ENCODE results near the gene MRM2. TPM values are rescaled to one million over a fixed set of nuclear protein-coding genes. Genes with fewer than 3 reads are reported as not detected.

Gene MRM2
- total RNA-seq, 6 donors from 2014 or later = 9.4 to 27.0 (median 23.0) TPM

GRCh38 chr7:2202361-2202761 is 39.6 kb downstream of the MRM2 start:
- Histone ChIP-seq H3K27ac (no peak overlapping the region), H3K4me1 (peaks cover 0 to 9% (median 3%) of the 10 kb centered on the region in 4 donors), H3K27me3 (no peaks in the 10 kb centered on the region), H3K9me3 (no peaks in the 10 kb centered on the region), H3K4me3 (no peak overlapping the region), H3K36me3 (peaks cover 0 to 34% (median 20%) of the 10 kb centered on the region in 4 donors)
- DNase-seq (peak; percentile 8 to 32), ATAC-seq (ENCODE audit: low FRiP score in 2 of 2) (no peak)
- WGBS, 2 donors = 78 to 96% methylated on average over 13 to 14 of the region's 14 CpGs
- TF ChIP-seq POLR2A (IDR thresholded peaks at IDR 0.05) = no peak
- no peak for TF ChIP-seq POLR2AphosphoS5 (IDR thresholded peaks at IDR 0.05)
- no peak for TF ChIP-seq CTCF (IDR thresholded peaks at IDR 0.05)
- no peak for TF ChIP-seq EP300 (IDR thresholded peaks at IDR 0.05)

- no peaks in the 10 kb centered on the region for H3K9me3 ChIP-seq
- no peaks in the 10 kb centered on the region for H3K27me3 ChIP-seq
- no peak for TF ChIP-seq POLR2AphosphoS5 (IDR thresholded peaks at IDR 0.05)
- no peak for TF ChIP-seq CTCF (IDR thresholded peaks at IDR 0.05)
- TF ChIP-seq POLR2A (IDR thresholded peaks at IDR 0.05) = no peak
- no peak for TF ChIP-seq EP300 (IDR thresholded peaks at IDR 0.05)
- H3K4me1 ChIP-seq = peaks cover 0 to 9% (median 3%) of the 10 kb centered on the region in 4 donors
- WGBS, 2 donors = 92% methylated on average over 26 to 31 of the region's 31 CpGs
- DNase-seq (peak; percentile 7 to 55), ATAC-seq (ENCODE audit: low FRiP score in 2 of 2) (peak in 1 of 2 donors; percentile 12)
- peaks cover 0 to 31% (median 18%) of the 10 kb centered on the region in 4 donors for H3K36me3 ChIP-seq
- no peak overlapping the region for H3K27ac ChIP-seq
- H3K4me3 ChIP-seq = no peak overlapping the region
Observed at GRCh38 chr7:2201686-2202360, 40.2 kb downstream of the MRM2 start.

GRCh38 chr7:2201128-2201527 is 40.9 kb downstream of the MRM2 start:
- ATAC-seq (ENCODE audit: low FRiP score in 2 of 2) (no peak), DNase-seq (peak in 1 of 2 donors; percentile 35)
- 97 to 98% methylated on average over 7 to 10 of the region's 10 CpGs for WGBS, 2 donors
- Histone ChIP-seq H3K4me3 (no peak overlapping the region), H3K9me3 (no peaks in the 10 kb centered on the region), H3K27me3 (no peaks in the 10 kb centered on the region), H3K27ac (no peak overlapping the region), H3K4me1 (peaks cover 0 to 13% (median 3%) of the 10 kb centered on the region in 4 donors), H3K36me3 (peaks cover 0 to 36% (median 18%) of the 10 kb centered on the region in 4 donors)
- TF ChIP-seq EP300 (IDR thresholded peaks at IDR 0.05) (no peak), CTCF (IDR thresholded peaks at IDR 0.05) (no peak), POLR2AphosphoS5 (IDR thresholded peaks at IDR 0.05) (no peak), POLR2A (IDR thresholded peaks at IDR 0.05) (no peak)

- TF ChIP-seq POLR2AphosphoS5 (IDR thresholded peaks at IDR 0.05) (no peak), CTCF (IDR thresholded peaks at IDR 0.05) (no peak), POLR2A (IDR thresholded peaks at IDR 0.05) (no peak), EP300 (IDR thresholded peaks at IDR 0.05) (no peak)
- peak; percentile 15 to 53 for DNase-seq
- H3K27ac ChIP-seq = no peak overlapping the region
- no peaks in the 10 kb centered on the region for H3K9me3 ChIP-seq
- H3K4me1 ChIP-seq = peaks cover 0 to 14% (median 3%) of the 10 kb centered on the region in 4 donors
- WGBS, 2 donors = 92 to 95% methylated on average over 11 to 18 of the region's 18 CpGs
- ATAC-seq (ENCODE audit: low FRiP score in 2 of 2) = no peak
- H3K36me3 ChIP-seq = peaks cover 0 to 42% (median 22%) of the 10 kb centered on the region in 4 donors
- no peak overlapping the region for H3K4me3 ChIP-seq
- no peaks in the 10 kb centered on the region for H3K27me3 ChIP-seq
Observed at GRCh38 chr7:2200584-2200980, 41.4 kb downstream of the MRM2 start.

Measured in upper lobe of left lung (tissue), 6 donors.